GM19467 (cell line): ENCODE data around the gene PROK2.

Experiments
- ATAC-seq: cut with Tn5 transposase; IDR thresholded peaks from one replicate; pipeline ENCODE4 v1.9.1; 2021; ENCODE audit warnings: mild to moderate bottlenecking, moderate library complexity; ENCODE audit not compliant: unreplicated experiment

Gene PROK2

DNA sequence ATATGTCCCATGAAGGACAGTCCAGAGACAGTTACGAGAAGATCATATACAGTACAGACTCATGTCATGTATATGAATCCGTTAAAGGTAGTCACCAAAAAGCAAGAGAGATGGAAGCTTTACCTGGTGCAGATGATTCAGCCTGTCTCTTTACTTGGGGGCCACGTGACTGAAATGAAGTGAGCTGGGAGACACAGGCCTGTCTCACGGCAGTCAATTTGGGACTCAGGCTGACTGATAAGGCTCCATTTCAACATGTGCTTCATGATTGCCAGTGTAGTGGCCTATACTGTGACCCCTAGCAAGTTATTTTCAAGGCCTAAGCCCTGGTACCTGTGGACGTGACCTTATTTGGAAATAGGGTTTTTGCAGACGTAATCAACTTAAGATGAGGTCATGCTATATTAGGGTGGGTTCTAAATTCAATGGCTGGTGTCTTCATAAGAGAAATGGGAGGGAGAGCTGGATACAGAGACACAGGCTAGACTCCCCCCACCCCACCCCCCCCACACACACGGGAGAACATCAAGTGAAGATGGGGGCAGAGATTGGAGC, 3.0 kb upstream of the PROK2 start:
- no peak for ATAC-seq

- no peak for ATAC-seq
These were observed 1.6 kb upstream of the PROK2 start for GRCh38 chr3:71786551-71786950.

DNA sequence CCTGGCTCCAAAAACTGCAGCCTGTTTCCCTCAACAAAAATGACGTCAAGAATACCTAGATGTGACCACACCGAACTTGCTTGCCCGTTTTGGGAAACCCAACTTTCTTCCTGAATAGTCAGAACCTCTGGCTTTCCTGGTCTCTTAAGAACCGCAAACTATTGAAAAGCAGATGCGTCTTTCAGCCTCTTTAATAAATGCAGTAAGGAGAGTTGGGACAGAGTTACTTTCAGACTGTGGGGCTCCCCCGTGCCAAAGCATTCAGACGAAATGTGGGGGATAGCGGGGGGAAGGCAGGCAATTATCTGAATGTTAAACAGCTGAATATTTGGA, 1.2 kb upstream of the PROK2 start:
- no peak for ATAC-seq

DNA sequence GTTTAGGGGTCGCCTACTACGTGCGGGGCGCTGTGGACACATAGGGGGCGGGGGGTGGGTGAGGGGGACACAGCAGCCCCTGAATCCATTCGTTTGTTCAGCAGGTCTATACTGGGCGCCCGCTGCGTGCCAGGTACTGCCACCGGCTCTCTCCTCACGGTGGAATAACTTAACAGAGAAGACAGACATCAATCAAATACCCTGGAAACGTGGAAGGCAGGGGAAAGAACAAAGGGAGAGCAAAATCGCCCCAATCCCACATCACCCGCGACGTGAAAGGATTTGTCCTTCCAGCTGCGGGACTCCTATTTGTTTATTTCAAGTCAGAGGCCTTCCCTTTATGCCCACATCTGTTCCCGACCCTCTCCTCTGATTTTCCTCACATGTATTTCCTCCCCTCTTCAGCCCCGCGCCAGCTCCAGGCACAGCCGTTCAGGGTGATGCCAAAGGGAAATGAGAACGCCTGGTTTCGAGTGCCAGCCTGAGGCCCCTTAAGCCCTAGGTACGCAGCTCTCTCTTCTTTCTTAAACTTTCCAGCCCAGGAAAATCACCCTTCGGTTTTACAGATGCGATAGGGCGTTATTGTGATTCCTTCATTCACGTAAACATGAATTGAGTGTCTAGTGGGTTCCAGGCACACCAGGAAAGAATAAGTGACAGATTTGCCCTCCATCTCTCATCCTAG, 726 bp upstream of the PROK2 start:
- ATAC-seq, result no peak

- ATAC-seq, result no peak
These were observed 591 bp downstream of the PROK2 start for GRCh38 chr3:71784201-71784913.

GRCh38 chr3:71783152-71783551, 1.8 kb downstream of the PROK2 start:
- no peak for ATAC-seq

DNA sequence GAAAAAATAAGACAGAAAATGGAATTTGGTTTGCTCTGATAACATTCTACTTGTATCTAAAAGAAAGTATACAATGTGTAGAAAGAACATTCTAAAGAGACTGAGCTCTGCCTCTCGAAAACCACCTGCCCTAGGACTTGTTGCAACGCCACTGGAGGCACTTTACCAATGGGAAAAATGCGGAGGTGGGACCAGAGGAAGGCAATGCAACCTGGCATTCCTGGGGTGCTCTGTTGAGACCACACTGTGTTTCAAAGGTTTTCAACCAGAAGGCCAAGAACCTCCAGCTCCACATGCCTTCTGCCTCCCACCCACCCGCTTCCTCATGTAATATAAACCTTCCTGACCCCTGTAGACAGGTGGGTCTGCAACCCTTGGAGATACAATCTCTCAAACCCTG, 4.5 kb downstream of the PROK2 start:
- ATAC-seq, result no peak

- no peak for ATAC-seq
These were observed 5.1 kb downstream of the PROK2 start for GRCh38 chr3:71779674-71780377.

- no peak for ATAC-seq
These were observed 6.6 kb downstream of the PROK2 start for GRCh38 chr3:71778353-71778752.

DNA sequence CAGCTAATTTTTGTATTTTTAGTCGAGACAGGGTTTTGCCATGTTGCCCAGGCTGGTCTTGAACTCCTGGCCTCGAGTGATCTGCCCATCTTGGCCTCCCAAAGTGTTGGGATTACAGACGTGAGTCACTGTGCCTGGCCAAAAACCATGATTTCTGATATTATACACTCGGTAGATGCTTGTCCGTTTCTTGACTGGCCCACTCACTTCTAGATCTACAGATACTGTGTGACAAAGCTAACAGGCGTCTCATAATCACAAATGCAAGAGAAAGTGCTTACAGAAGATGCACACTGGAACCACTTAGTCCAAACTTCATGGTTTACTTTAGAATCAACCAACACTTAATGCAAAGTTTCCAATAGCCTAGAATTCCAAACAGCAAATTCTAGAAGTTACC, 8.4 kb downstream of the PROK2 start:
- no peak for ATAC-seq

GRCh38 chr3:71771884-71772283, 13.1 kb downstream of the PROK2 start:
- ATAC-seq, result no peak

GRCh38 chr3:71771126-71771525, 13.8 kb downstream of the PROK2 start:
- no peak for ATAC-seq

- ATAC-seq, result no peak
These were observed 21.5 kb downstream of the PROK2 start for GRCh38 chr3:71763426-71763825.

DNA sequence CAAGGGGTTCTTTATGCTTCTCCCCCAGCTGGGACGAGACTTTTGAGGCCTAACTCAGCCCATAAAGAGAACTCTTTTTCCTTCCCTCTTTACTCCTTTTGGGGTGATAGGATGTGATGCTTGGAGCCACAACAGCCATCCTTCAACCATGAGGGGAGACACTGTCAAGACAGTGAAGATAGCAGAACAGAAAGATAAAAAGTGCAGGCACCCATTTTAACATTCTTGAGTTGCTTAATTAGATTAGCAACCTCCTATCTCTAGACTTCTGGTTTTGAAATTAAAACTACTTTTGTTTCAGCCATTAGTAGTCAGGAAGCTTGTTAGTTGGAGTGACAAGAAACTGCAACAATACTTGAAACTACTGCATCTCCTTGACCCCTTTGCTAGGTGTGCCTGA, 24.8 kb downstream of the PROK2 start:
- no peak for ATAC-seq

DNA sequence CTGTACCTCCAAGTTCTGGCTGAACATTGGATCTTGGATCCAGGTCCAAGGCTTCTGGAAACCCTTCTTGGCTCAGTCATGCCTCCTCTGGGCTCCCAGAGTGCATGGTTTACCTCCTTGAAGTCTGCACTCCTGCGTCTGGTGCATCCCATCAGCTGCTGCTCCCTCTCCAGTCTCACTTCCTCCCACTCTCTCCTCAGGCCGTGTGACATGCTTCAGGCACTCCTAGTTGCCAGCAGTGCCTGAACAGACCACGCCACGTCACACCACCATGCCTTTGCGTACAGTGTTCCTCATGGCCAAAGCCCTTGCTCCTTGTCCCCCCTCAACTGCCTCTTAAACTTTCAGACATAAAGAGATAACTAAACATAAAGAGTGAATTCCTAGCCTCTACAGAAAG, 25.5 kb downstream of the PROK2 start:
- no peak for ATAC-seq

DNA sequence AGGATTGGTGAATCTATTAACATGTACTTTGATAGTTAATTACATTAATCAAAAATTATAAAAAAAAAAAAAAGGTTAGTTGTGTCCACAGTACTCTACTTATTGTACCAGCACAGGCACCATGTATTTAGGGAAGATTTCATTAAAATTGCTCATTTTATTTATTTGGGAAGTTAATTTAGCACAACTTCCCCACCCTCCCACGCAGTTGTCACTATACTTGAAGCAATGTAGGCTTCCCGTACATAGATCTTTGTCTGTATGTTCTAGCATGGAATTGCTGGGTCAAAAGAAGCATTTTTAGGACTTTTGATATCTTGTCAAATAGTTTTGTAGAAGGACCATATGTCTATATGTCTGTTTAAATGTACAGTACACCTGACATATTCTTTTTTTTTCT, 26.9 kb downstream of the PROK2 start:
- no peak for ATAC-seq

DNA sequence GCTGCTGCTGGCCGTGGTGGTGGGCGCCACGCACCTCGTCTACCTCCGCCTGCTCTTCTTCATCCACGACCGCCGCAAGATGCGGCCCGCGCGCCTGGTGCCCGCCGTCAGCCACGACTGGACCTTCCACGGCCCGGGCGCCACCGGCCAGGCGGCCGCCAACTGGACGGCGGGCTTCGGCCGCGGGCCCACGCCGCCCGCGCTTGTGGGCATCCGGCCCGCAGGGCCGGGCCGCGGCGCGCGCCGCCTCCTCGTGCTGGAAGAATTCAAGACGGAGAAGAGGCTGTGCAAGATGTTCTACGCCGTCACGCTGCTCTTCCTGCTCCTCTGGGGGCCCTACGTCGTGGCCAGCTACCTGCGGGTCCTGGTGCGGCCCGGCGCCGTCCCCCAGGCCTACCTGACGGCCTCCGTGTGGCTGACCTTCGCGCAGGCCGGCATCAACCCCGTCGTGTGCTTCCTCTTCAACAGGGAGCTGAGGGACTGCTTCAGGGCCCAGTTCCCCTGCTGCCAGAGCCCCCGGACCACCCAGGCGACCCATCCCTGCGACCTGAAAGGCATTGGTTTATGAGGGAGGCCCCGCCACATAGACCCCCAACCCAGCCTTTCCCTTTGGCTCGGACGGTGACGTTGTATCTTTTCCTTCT, 30.2 kb downstream of the PROK2 start:
- ATAC-seq, result no peak

GRCh38 chr3:71753701-71754609, 31.0 kb downstream of the PROK2 start, which contains the start of gene GPR27:
TSS of gene GPR27 (plus strand) at chr3:71753855. CDS start at chr3:71754050, 195 bp downstream.
- no peak for ATAC-seq

GRCh38 chr3:71752831-71753700, 31.9 kb downstream of the PROK2 start:
- ATAC-seq, result no peak
